Stimulated activated CD8-positive, alpha-beta memory T cell treated with anti-CD3 and anti-CD28 coated beads, Interleukin-15, amount 100 ng/mL, for 4 hours (primary cell): ENCODE measurements around the gene NCCRP1.

Experiments
- DNase-seq, 2 donors: peaks; one replicate each; pipeline ENCODE4 v3.0.0-alpha.2; 2020; ENCODE audit warnings: low read depth in 2 of 2

NCCRP1 gene

GRCh38 chr19:39196860-39197562 lies at the start of gene NCCRP1:
Gene NCCRP1, plus strand, starts transcription at chr19:39196964. Its CDS starts 19 bp downstream, at chr19:39196983.
- no peak for DNase-seq

- no peak for DNase-seq
These were observed 49.3 kb upstream of the NCCRP1 start for GRCh38 chr19:39147480-39147879.

- no peak for DNase-seq
These were observed 47.7 kb upstream of the NCCRP1 start for GRCh38 chr19:39148939-39149529.

- no peak for DNase-seq
These were observed 46.5 kb upstream of the NCCRP1 start for GRCh38 chr19:39150235-39150634.

GRCh38 chr19:39150807-39151600 lies 45.8 kb upstream of the NCCRP1 start:
- DNase-seq = no peak

GRCh38 chr19:39152066-39152465 lies 44.7 kb upstream of the NCCRP1 start:
- DNase-seq = no peak

GRCh38 chr19:39154100-39154628 lies 42.6 kb upstream of the NCCRP1 start:
- DNase-seq = no peak

GRCh38 chr19:39154629-39155100 lies 42.1 kb upstream of the NCCRP1 start:
- no peak for DNase-seq

- DNase-seq = no peak
These were observed 41.6 kb upstream of the NCCRP1 start for GRCh38 chr19:39155114-39155700.

- no peak for DNase-seq
These were observed 41.0 kb upstream of the NCCRP1 start for GRCh38 chr19:39155741-39156140.

GRCh38 chr19:39156326-39157230 lies 40.2 kb upstream of the NCCRP1 start:
- DNase-seq = no peak

- DNase-seq = no peak
These were observed 39.3 kb upstream of the NCCRP1 start for GRCh38 chr19:39157275-39157996.

GRCh38 chr19:39157997-39158389 lies 38.8 kb upstream of the NCCRP1 start:
- no peak for DNase-seq

- no peak for DNase-seq
These were observed 38.0 kb upstream of the NCCRP1 start for GRCh38 chr19:39158646-39159260.

- no peak for DNase-seq
These were observed 36.3 kb upstream of the NCCRP1 start for GRCh38 chr19:39160523-39160861.

- no peak for DNase-seq
These were observed 35.7 kb upstream of the NCCRP1 start for GRCh38 chr19:39160889-39161672.

GRCh38 chr19:39162441-39163043 lies 34.2 kb upstream of the NCCRP1 start:
- no peak for DNase-seq

- no peak for DNase-seq
These were observed 33.1 kb upstream of the NCCRP1 start for GRCh38 chr19:39163621-39164020.

- no peak for DNase-seq
These were observed 32.5 kb upstream of the NCCRP1 start for GRCh38 chr19:39164289-39164688.
